Stimulated activated naive CD8-positive, alpha-beta T cell treated with anti-CD3 and anti-CD28 coated beads, Interleukin-15, amount 100 ng/mL, for 72 hours (primary cell): Measurements from ENCODE around the gene ABHD17B.
A peak's percentile ranks its signal among the peaks of the same experiment; 100 is the strongest.

Experiments
- ATAC-seq: fragments of 150-1000 bp; cut with Tn5 transposase; 2 replicates; pipeline ENCODE4 v1.10.0; 2021; ENCODE audit warnings: mild to moderate bottlenecking, moderate library complexity
- DNase-seq, 2 donors: peaks; one replicate each; pipeline ENCODE4 v3.0.0; 2021 to 2022
- H3K27ac Mint-ChIP-seq, 2 donors: one replicate each; pipeline ENCODE4 v1.8.0; 2022; ENCODE audit warnings: mild to moderate bottlenecking in 2 of 2, mixed read lengths in 2 of 2, moderate library complexity in 2 of 2
- H3K27me3 Mint-ChIP-seq: one replicate; pipeline ENCODE4 v1.8.0; 2022; ENCODE audit warnings: mixed read lengths
- H3K4me1 Mint-ChIP-seq: one replicate; pipeline ENCODE4 v1.8.0; 2022; ENCODE audit warnings: mild to moderate bottlenecking, mixed read lengths
- H3K4me3 Mint-ChIP-seq, 2 donors: one replicate each; pipeline ENCODE4 v1.8.0; 2022; ENCODE audit warnings: mild to moderate bottlenecking in 2 of 2, mixed read lengths in 2 of 2, moderate library complexity in 1 of 2
- H3K9me3 Mint-ChIP-seq, 2 donors: one replicate each; pipeline ENCODE4 v1.8.0; 2022; ENCODE audit warnings: mixed read lengths in 2 of 2

ABHD17B gene

DNA sequence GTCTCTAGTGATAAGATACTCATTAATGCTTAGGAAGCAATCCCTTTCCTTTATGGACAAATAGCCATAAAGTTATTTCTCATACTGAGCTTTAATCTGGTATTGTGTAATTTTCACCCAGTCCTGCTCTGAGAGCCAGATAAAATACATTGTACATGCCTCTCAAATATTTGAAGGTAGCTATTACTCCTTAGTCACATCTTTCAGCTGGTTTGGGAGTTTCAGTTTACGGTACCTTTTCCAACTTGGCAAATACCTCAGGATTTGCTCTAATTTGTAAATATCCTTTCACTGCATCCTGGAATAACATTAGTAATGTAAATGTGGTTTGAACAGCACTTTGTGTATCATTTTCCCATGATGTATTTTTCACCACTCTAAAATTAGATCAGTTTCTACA is 47.4 kb downstream of the ABHD17B start:
- H3K4me1 Mint-ChIP-seq: peaks cover 6% of the 10 kb centered on the region
- H3K27ac Mint-ChIP-seq: no peak overlapping the region
- H3K27me3 Mint-ChIP-seq: no peaks in the 10 kb centered on the region
- no peak overlapping the region for H3K4me3 Mint-ChIP-seq
- DNase-seq (no peak), ATAC-seq (no peak)
- H3K9me3 Mint-ChIP-seq: peaks cover 8 to 13% of the 10 kb centered on the region in 2 donors

DNA sequence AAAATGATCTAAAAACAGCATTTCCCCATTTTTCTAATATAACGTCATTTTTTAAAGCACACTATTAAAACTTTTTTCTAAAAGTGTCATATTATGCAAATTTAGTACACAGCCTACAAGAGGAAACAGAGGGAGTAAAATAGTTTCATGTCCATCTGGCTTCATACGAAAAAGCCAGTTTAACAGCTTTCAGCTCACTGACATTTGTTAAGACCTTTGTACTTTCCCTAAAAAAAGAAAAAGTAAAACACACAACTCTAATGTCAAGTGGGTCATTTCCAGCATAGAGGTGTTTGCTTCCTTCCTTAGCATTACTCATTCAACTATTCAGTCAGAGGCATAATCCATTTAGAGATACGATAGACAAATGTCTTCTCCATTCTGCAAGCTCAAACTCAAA is 49.4 kb downstream of the ABHD17B start:
- Mint-ChIP-seq H3K9me3 (peaks cover 11 to 16% of the 10 kb centered on the region in 2 donors), H3K27me3 (no peaks in the 10 kb centered on the region), H3K27ac (no peak overlapping the region), H3K4me1 (peaks cover 12% of the 10 kb centered on the region), H3K4me3 (no peak overlapping the region)
- ATAC-seq (no peak), DNase-seq (no peak)

DNA sequence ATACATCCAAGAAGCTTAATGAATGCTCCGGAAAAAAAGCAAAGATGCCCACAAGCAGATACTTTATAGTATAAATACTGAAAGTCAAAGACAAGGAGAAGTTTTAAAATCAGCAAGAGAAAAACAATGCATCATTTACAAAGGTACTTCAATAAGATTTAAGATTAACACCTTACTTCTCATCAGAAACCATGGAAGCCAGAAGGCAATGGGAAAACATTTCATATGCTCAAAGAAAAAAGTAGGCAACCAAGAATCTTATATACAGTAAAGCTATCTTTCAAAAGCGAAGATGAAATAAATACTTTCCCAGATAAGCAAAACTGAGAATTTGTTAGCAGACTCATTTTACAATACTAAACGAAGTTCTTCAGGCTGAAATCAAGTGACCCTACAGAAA is 51.1 kb downstream of the ABHD17B start:
- H3K27me3 Mint-ChIP-seq: no peaks in the 10 kb centered on the region

GRCh38 chr9:71858812-71859211 is 52.2 kb downstream of the ABHD17B start:
- peak; percentile 98 for ATAC-seq
- peak in 1 of 2 donors; percentile 11 for DNase-seq
- Mint-ChIP-seq H3K27me3 (no peaks in the 10 kb centered on the region), H3K4me3 (peak overlapping the region in 1 of 2 donors; percentile 2), H3K4me1 (peaks cover 12% of the 10 kb centered on the region), H3K27ac (peak overlapping the region in 1 of 2 donors; percentile 54), H3K9me3 (peaks cover 11 to 16% of the 10 kb centered on the region in 2 donors)

More for the DNA sequence above, 51.1 kb downstream of the ABHD17B start:
- Mint-ChIP-seq H3K4me3 (no peak overlapping the region), H3K27ac (no peak overlapping the region), H3K9me3 (peaks cover 11 to 16% of the 10 kb centered on the region in 2 donors), H3K4me1 (peaks cover 12% of the 10 kb centered on the region)
- no peak for ATAC-seq
- no peak for DNase-seq

GRCh38 chr9:71858102-71858798 is 52.7 kb downstream of the ABHD17B start:
- H3K27me3 Mint-ChIP-seq: no peaks in the 10 kb centered on the region
- DNase-seq: no peak
- peaks cover 13% of the 10 kb centered on the region for H3K4me1 Mint-ChIP-seq
- H3K4me3 Mint-ChIP-seq: peak overlapping the region in 1 of 2 donors; percentile 2
- no peak for ATAC-seq
- peaks cover 11 to 16% of the 10 kb centered on the region in 2 donors for H3K9me3 Mint-ChIP-seq
- no peak overlapping the region for H3K27ac Mint-ChIP-seq

DNA sequence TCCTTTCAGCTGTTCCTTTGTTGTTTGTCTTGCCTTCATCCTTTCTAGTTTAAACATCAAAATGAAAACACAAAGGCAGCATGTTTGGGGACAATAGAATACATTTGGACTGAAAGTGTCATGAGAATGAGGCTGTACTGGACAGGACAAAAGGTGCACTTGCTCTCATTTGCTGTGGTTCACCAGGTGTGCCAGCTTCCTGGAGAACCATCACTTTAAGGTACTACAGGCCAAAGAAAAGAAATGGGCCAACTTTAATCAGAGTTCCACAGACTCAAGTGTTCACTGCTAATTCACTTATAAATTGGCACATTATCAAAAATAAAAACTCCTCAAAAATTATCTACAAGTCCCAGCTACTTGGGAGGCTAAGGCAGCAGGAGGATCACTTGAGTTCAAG is 53.8 kb downstream of the ABHD17B start:
- no peak for ATAC-seq
- Mint-ChIP-seq H3K27me3 (no peaks in the 10 kb centered on the region), H3K4me1 (peaks cover 20% of the 10 kb centered on the region), H3K9me3 (peaks cover 11 to 16% of the 10 kb centered on the region in 2 donors), H3K27ac (no peak overlapping the region), H3K4me3 (no peak overlapping the region)
- no peak for DNase-seq

- no peak for ATAC-seq
- no peak overlapping the region for H3K27ac Mint-ChIP-seq
Observed at GRCh38 chr9:71854811-71855210, 56.2 kb downstream of the ABHD17B start.

GRCh38 chr9:71853084-71853483 is 57.9 kb downstream of the ABHD17B start:
- Mint-ChIP-seq H3K4me3 (no peak overlapping the region), H3K4me1 (peaks cover 8% of the 10 kb centered on the region), H3K9me3 (peaks cover 0 to 7% of the 10 kb centered on the region in 2 donors), H3K27me3 (no peaks in the 10 kb centered on the region), H3K27ac (no peak overlapping the region)
- ATAC-seq: peak; percentile 66
- no peak for DNase-seq

More at GRCh38 chr9:71854811-71855210, 56.2 kb downstream of the ABHD17B start:
- DNase-seq: no peak
- Mint-ChIP-seq H3K9me3 (peaks cover 5 to 7% of the 10 kb centered on the region in 2 donors), H3K4me1 (peaks cover 20% of the 10 kb centered on the region), H3K27me3 (no peaks in the 10 kb centered on the region), H3K4me3 (no peak overlapping the region)

DNA sequence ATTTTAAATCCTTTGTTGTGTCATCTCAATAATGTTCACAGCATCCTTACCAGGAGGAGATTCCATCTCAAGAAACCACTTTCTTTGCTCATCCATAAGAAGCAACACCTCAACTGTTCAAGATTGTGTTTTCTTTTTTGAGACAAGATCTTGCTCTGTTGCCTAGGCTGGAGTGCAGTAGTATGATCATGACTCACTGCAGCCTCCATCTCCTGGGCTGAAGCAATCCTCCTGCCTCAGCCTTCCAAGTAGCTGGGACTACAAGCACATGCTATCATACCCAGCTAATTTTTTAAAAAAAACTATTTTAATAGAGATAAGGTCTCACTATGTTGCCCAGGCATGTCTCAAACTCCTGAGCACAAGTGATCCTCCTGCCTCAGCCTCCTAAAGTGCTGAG is 60.0 kb downstream of the ABHD17B start:
- DNase-seq (no peak), ATAC-seq (no peak)
- no peak overlapping the region for H3K4me3 Mint-ChIP-seq
- H3K27ac Mint-ChIP-seq: no peak overlapping the region
- no peaks in the 10 kb centered on the region for H3K27me3 Mint-ChIP-seq
- peaks cover 0 to 7% of the 10 kb centered on the region in 2 donors for H3K9me3 Mint-ChIP-seq
- peaks cover 8% of the 10 kb centered on the region for H3K4me1 Mint-ChIP-seq

- H3K27ac Mint-ChIP-seq: no peak overlapping the region
- no peak for DNase-seq
- H3K4me1 Mint-ChIP-seq: peaks cover 4% of the 10 kb centered on the region
- no peak overlapping the region for H3K4me3 Mint-ChIP-seq
- H3K9me3 Mint-ChIP-seq: peaks cover 0 to 7% of the 10 kb centered on the region in 2 donors
- H3K27me3 Mint-ChIP-seq: no peaks in the 10 kb centered on the region
- ATAC-seq: no peak
Observed at GRCh38 chr9:71847892-71848291, 63.1 kb downstream of the ABHD17B start.

DNA sequence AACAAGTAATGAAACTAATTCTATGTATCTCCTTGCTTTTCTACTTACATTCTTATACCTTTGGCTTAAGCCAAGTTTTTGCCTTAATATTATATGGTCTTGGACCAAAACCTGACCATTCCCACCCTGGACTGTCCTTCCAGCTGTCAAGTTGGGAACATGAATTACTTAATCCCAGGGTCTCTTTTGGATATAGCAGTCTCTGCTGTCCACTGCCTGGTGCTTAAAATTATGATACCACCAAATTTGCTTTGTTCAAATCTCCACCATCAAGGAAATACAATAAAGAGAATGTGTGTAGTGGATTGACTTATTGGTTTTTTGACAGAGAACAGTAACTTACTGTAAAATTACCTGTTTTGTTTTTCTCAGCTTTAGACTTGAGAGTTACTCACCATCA is 66.2 kb downstream of the ABHD17B start:
- DNase-seq (no peak), ATAC-seq (no peak)
- H3K9me3 Mint-ChIP-seq: peaks cover 4 to 7% of the 10 kb centered on the region in 2 donors
- no peak overlapping the region for H3K27ac Mint-ChIP-seq
- no peaks in the 10 kb centered on the region for H3K27me3 Mint-ChIP-seq
- H3K4me1 Mint-ChIP-seq: no peaks in the 10 kb centered on the region
- no peak overlapping the region for H3K4me3 Mint-ChIP-seq

- Mint-ChIP-seq H3K27me3 (no peaks in the 10 kb centered on the region), H3K4me1 (no peaks in the 10 kb centered on the region), H3K4me3 (no peak overlapping the region), H3K9me3 (peaks cover 0 to 14% of the 10 kb centered on the region in 2 donors), H3K27ac (no peak overlapping the region)
- no peak for ATAC-seq
- DNase-seq: no peak
Observed at GRCh38 chr9:71839668-71840067, 71.3 kb downstream of the ABHD17B start.

- no peaks in the 10 kb centered on the region for H3K4me1 Mint-ChIP-seq
- no peaks in the 10 kb centered on the region for H3K27me3 Mint-ChIP-seq
- peak overlapping the region in 1 of 2 donors; percentile 36 for H3K27ac Mint-ChIP-seq
- H3K9me3 Mint-ChIP-seq: peaks cover 0 to 12% of the 10 kb centered on the region in 2 donors
- no peak for DNase-seq
- ATAC-seq: no peak
- H3K4me3 Mint-ChIP-seq: no peak overlapping the region
Observed at GRCh38 chr9:71835596-71835995, 75.4 kb downstream of the ABHD17B start.

- Mint-ChIP-seq H3K4me3 (no peak overlapping the region), H3K27ac (no peak overlapping the region), H3K27me3 (no peaks in the 10 kb centered on the region), H3K9me3 (peaks cover 0 to 4% of the 10 kb centered on the region in 2 donors), H3K4me1 (no peaks in the 10 kb centered on the region)
- no peak for ATAC-seq
- DNase-seq: no peak
Observed at GRCh38 chr9:71830929-71831328, 80.1 kb downstream of the ABHD17B start.

DNA sequence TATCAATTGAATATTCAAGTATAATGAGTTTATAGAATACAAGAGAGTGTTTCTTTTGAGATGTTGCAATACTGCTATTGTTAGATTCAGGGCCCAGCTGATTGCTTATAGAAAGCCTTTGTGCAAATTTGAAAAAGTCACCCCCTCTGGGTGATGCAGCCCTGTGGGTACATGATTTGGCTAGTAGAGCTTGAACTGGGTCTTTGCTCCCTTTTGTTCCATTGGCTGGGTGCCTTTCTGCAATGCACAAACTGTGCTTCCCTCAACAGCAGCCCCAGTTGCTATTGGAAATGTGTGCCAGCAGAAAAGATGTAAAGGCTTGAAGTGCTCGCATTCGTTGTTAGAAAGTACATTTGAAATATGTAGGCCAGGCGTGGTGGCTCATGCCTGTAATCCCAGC is 80.8 kb downstream of the ABHD17B start:
- Mint-ChIP-seq H3K27me3 (no peaks in the 10 kb centered on the region), H3K27ac (no peak overlapping the region), H3K4me3 (no peak overlapping the region), H3K4me1 (no peaks in the 10 kb centered on the region), H3K9me3 (no peaks in the 10 kb centered on the region)
- ATAC-seq: no peak
- no peak for DNase-seq

GRCh38 chr9:71826279-71826678 is 84.7 kb downstream of the ABHD17B start:
- no peak overlapping the region for H3K27ac Mint-ChIP-seq
- H3K9me3 Mint-ChIP-seq: no peaks in the 10 kb centered on the region
- ATAC-seq: no peak
- DNase-seq: no peak
- no peak overlapping the region for H3K4me3 Mint-ChIP-seq
- H3K4me1 Mint-ChIP-seq: no peaks in the 10 kb centered on the region
- no peaks in the 10 kb centered on the region for H3K27me3 Mint-ChIP-seq

DNA sequence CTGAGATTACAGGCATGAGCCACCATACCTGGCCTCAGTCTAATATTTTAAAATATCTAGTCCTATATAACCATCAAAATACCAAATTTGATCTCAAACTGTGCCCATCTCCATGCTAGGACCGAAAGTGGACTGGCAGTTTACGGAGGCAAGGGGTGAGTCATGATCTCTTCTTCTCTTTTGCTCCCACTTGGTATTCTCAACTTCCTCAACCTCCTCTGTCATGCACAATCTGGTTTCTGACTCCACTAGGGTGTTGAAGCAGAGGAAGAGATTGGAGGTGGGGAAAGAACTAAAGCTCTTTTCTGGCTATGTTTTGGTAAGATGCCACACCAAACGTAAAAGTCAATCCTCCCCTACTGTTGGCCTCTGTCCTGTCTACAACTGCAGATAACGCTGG is 86.7 kb downstream of the ABHD17B start:
- DNase-seq: no peak

More for the DNA sequence above, 86.7 kb downstream of the ABHD17B start:
- H3K4me3 Mint-ChIP-seq: no peak overlapping the region
- ATAC-seq: no peak
- no peaks in the 10 kb centered on the region for H3K9me3 Mint-ChIP-seq
- no peaks in the 10 kb centered on the region for H3K4me1 Mint-ChIP-seq
- peak overlapping the region in 1 of 2 donors; percentile 11 for H3K27ac Mint-ChIP-seq
- H3K27me3 Mint-ChIP-seq: no peaks in the 10 kb centered on the region
